Thyroid gland (tissue), 4 donors: ENCODE results near the gene EPC1.

Source experiments
- POLR2A ChIP-seq, 2 donors: fragments of 450-650 bp; IDR thresholded peaks; one replicate each; pipeline ENCODE4 v1.6.1; 2017; ENCODE audit warnings: antibody characterized with exemption in 2 of 2, mild to moderate bottlenecking in 2 of 2, moderate library complexity in 1 of 2
- TF ChIP-seq, protein P1 (sequence below), 6 experiments: fragments of 200-600 bp in 3 of 6; fragments of 450-650 bp in 3 of 6; sonication (generic) in 3 of 6; IDR thresholded peaks; one replicate each; pipeline ENCODE4 v1.5.1; 2016 to 2019; ENCODE audit warnings: antibody characterized with exemption in 6 of 6, mild to moderate bottlenecking in 2 of 6, inconsistent platforms in 1 of 6, moderate library complexity in 1 of 6

DNA sequence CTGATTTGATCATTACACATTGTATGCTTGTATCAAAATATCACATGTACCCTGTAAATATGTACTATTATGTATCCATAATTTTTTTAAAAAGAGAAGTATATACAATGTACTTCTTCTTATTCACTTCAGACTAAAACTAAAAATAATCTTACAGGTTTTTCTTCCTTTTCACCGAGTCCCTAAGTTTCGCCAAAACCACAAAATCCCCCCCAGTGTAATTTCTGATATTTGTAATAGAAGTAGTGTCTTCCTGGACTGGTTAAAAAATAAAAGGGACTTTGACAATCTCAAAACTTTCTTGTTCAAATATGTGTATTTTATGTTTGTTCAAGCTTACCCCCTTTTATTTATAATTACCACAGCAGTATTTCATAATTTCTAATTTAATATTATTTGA lies 23.9 kb downstream of the EPC1 start:
- TF ChIP-seq POLR2A (IDR thresholded peaks at IDR 0.05) = no peak
- TF ChIP-seq, protein P1, sequence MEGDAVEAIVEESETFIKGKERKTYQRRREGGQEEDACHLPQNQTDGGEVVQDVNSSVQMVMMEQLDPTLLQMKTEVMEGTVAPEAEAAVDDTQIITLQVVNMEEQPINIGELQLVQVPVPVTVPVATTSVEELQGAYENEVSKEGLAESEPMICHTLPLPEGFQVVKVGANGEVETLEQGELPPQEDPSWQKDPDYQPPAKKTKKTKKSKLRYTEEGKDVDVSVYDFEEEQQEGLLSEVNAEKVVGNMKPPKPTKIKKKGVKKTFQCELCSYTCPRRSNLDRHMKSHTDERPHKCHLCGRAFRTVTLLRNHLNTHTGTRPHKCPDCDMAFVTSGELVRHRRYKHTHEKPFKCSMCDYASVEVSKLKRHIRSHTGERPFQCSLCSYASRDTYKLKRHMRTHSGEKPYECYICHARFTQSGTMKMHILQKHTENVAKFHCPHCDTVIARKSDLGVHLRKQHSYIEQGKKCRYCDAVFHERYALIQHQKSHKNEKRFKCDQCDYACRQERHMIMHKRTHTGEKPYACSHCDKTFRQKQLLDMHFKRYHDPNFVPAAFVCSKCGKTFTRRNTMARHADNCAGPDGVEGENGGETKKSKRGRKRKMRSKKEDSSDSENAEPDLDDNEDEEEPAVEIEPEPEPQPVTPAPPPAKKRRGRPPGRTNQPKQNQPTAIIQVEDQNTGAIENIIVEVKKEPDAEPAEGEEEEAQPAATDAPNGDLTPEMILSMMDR (IDR thresholded peaks at IDR 0.05) = no peak
